WTC11 (cell line): Measurements from ENCODE around the gene LIN28B. TPM values are rescaled to one million over a fixed set of nuclear protein-coding genes. Genes with fewer than 3 reads are reported as not detected.
"Not testable (repeated sequence)": the region's sequence is repeated elsewhere in the genome, so short reads cannot be mapped to it uniquely, and the experiment has no call there.

Source experiments
- ATAC-seq: fragments of 200-7000 bp; cut with Tn5 transposase; 2 replicates; pipeline ENCODE4 v1.10.0; 2021; ENCODE audit warnings: mild to moderate bottlenecking, moderate library complexity
- CTCF ChIA-PET: fragments of 300-600 bp; sonication (Branson Sonifier 250); formaldehyde crosslinking; loops from one replicate; lab custom pipeline; 2021; ENCODE audit warnings: antibody characterized with exemption; lab: Charles Lee
- POLR2A ChIA-PET: fragments of 350-600 bp; sonication (Branson Sonifier 250); formaldehyde crosslinking; loops from one replicate; lab custom pipeline; 2021; ENCODE audit warnings: antibody characterized with exemption; lab: Charles Lee
- DNase-seq: peaks from one replicate; pipeline ENCODE4 v3.0.0; 2021; ENCODE audit warnings: low spot score
- H3K27ac Mint-ChIP-seq: 2 replicates; pipeline ENCODE4 v1.8.0; 2021; ENCODE audit warnings: mixed read lengths
- H3K27me3 Mint-ChIP-seq: 2 replicates; pipeline ENCODE4 v1.8.0; 2021; ENCODE audit warnings: low read depth, mild to moderate bottlenecking, moderate library complexity, mixed read lengths
- H3K36me3 Mint-ChIP-seq: 2 replicates; pipeline ENCODE4 v1.8.0; 2021; ENCODE audit warnings: mixed read lengths
- H3K4me1 Mint-ChIP-seq: 2 replicates; pipeline ENCODE4 v1.8.0; 2022; ENCODE audit warnings: mixed read lengths
- H3K4me3 Mint-ChIP-seq: 2 replicates; pipeline ENCODE4 v1.8.0; 2021; ENCODE audit warnings: mild to moderate bottlenecking, moderate library complexity, mixed read lengths
- H3K9me3 Mint-ChIP-seq: 2 replicates; pipeline ENCODE4 v1.8.0; 2021; ENCODE audit warnings: mixed read lengths
- ATF1 ChIP-seq: sonication (generic); formaldehyde crosslinking; IDR thresholded peaks from 2 replicates; pipeline ENCODE4 v1.8.1; 2023; ENCODE audit warnings: mild to moderate bottlenecking, moderate library complexity, missing genetic modification reagents
- EMX1 ChIP-seq: fragments of 250-450 bp; sonication (Bioruptor Pico); IDR thresholded peaks from 2 replicates; pipeline ENCODE4 v1.8.0; 2021; ENCODE audit warnings: mild to moderate bottlenecking
- ETV6 ChIP-seq: sonication (generic); formaldehyde crosslinking; IDR thresholded peaks from 2 replicates; pipeline ENCODE4 v1.8.1; 2022; ENCODE audit warnings: mild to moderate bottlenecking, missing genetic modification reagents
- MXD4 ChIP-seq: fragments of 250-450 bp; sonication (Bioruptor Pico); IDR thresholded peaks from 2 replicates; pipeline ENCODE4 v1.8.0; 2021; ENCODE audit warnings: mild to moderate bottlenecking, moderate library complexity, borderline replicate concordance
- SOX15 ChIP-seq: fragments of 250-450 bp; sonication (Bioruptor Pico); IDR thresholded peaks from 2 replicates; pipeline ENCODE4 v1.9.0; 2021; ENCODE audit warnings: mild to moderate bottlenecking
- SP1 ChIP-seq: sonication (generic); formaldehyde crosslinking; conservative IDR thresholded peaks from 2 replicates; pipeline ENCODE4 v1.8.1; 2022; ENCODE audit warnings: missing genetic modification reagents
- TCF7 ChIP-seq: sonication (generic); formaldehyde crosslinking; IDR thresholded peaks from 2 replicates; pipeline ENCODE4 v1.8.0; 2022; ENCODE audit warnings: mild to moderate bottlenecking, low read depth, missing genetic modification reagents, moderate library complexity
- ZNF232 ChIP-seq: sonication (generic); formaldehyde crosslinking; IDR thresholded peaks from 2 replicates; pipeline ENCODE4 v1.8.0; 2022; ENCODE audit warnings: mild to moderate bottlenecking, missing genetic modification reagents
- total RNA-seq: library from RNA; stranded (reverse); gene quantifications from 3 replicates; pipeline ENCODE4 v1.2.3, GENCODE V29; 2021
- TF ChIP-seq, protein P1 (sequence below): sonication (generic); formaldehyde crosslinking; IDR thresholded peaks from 2 replicates; pipeline ENCODE4 v1.8.1; 2023; ENCODE audit warnings: mild to moderate bottlenecking, moderate library complexity, missing genetic modification reagents
- TF ChIP-seq, protein P2 (sequence below): fragments of 200-600 bp; IDR thresholded peaks from 2 replicates; pipeline ENCODE4 v1.8.0; 2022; ENCODE audit warnings: antibody characterized with exemption
- TF ChIP-seq, protein P3 (sequence below): fragments of 250-450 bp; sonication (Bioruptor Pico); IDR thresholded peaks from 2 replicates; pipeline ENCODE4 v1.9.0; 2021; ENCODE audit warnings: mild to moderate bottlenecking
- TF ChIP-seq, protein P4 (sequence below): sonication (generic); formaldehyde crosslinking; IDR thresholded peaks from 2 replicates; pipeline ENCODE4 v1.8.0; 2022; ENCODE audit warnings: missing genetic modification reagents
- TF ChIP-seq, protein P5 (sequence below): sonication (generic); formaldehyde crosslinking; IDR thresholded peaks from 2 replicates; pipeline ENCODE4 v1.8.0; 2023; ENCODE audit warnings: missing genetic modification reagents, mild to moderate bottlenecking, borderline replicate concordance

The LIN28B gene
- total RNA-seq, 1 experiment from 2014 or later = 73.4 TPM

DNA sequence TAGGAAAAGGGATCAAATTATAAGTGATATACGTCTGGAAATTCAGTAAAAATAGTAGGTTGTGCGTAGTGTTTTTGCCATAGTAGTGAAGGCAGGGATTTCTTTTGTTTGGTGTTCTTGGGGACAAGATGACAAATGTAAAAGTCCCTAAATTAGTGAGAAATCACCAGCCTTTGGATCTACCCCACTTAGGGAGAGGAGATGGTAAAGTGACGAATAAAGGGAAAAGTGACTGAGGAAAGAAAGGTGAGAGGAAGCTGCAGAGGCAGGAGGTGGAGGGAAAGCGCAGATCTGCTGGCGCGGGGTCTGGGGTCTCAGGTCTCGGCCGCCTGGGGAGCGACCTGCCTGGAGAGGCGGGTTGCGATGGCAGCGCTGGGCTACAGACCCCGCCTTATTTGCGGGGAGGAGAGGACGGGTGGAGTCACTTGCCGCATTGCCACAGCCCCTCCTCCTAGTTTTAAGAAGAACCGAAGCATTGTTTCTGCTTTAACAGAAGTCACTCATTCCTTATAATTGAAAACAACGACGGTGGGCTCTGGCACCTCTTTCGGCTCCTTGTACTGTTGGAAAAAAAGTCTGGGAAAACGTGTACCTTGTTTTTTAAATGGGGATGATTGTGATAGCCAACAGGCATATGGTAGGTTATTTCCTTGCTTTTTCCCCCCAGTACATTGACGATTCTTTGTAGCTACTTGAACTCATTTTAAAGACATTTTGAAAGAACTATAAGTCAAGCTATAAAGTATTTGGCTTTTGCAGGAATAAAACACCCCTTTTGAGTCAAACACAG, 3.3 kb upstream of the LIN28B start:
- peak overlapping the region; percentile 99 for H3K27ac Mint-ChIP-seq
- TF ChIP-seq, protein P1, sequence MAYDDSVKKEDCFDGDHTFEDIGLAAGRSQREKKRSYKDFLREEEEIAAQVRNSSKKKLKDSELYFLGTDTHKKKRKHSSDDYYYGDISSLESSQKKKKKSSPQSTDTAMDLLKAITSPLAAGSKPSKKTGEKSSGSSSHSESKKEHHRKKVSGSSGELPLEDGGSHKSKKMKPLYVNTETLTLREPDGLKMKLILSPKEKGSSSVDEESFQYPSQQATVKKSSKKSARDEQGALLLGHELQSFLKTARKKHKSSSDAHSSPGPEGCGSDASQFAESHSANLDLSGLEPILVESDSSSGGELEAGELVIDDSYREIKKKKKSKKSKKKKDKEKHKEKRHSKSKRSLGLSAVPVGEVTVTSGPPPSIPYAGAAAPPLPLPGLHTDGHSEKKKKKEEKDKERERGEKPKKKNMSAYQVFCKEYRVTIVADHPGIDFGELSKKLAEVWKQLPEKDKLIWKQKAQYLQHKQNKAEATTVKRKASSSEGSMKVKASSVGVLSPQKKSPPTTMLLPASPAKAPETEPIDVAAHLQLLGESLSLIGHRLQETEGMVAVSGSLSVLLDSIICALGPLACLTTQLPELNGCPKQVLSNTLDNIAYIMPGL (CRISPR knock-in tag) = 0 out of 2 replicates have a peak, but pooled peaks have one; percentile 1
- TF ChIP-seq ZNF232 (CRISPR knock-in tag) (0 out of 2 replicates have a peak, but pooled peaks have one; percentile 43), SP1 (CRISPR knock-in tag) (peak; percentile 30; the same call in 1 of the 2 replicates), ETV6 (CRISPR knock-in tag) (peak; percentile 43; the same call in 1 of the 2 replicates)
- TF ChIP-seq, all 79 proteins: peak for 4; not testable (repeated sequence) for 75
- POLR2A ChIA-PET = interaction anchor here (0.7 to 1.4 kb wide), 3 partner anchors 11 to 13 kb away, joined by 3 to 9 read pairs (median 3); no protein-coding TSS in a partner anchor
- DNase-seq = peak; percentile 85
- H3K36me3 Mint-ChIP-seq, CTCF ChIA-PET, H3K9me3 Mint-ChIP-seq, H3K27me3 Mint-ChIP-seq: not testable (repeated sequence)
- peak; percentile 83 for ATAC-seq
- H3K4me3 Mint-ChIP-seq = peak overlapping the region; percentile 80
- peaks cover 48% of the 10 kb centered on the region for H3K4me1 Mint-ChIP-seq

DNA sequence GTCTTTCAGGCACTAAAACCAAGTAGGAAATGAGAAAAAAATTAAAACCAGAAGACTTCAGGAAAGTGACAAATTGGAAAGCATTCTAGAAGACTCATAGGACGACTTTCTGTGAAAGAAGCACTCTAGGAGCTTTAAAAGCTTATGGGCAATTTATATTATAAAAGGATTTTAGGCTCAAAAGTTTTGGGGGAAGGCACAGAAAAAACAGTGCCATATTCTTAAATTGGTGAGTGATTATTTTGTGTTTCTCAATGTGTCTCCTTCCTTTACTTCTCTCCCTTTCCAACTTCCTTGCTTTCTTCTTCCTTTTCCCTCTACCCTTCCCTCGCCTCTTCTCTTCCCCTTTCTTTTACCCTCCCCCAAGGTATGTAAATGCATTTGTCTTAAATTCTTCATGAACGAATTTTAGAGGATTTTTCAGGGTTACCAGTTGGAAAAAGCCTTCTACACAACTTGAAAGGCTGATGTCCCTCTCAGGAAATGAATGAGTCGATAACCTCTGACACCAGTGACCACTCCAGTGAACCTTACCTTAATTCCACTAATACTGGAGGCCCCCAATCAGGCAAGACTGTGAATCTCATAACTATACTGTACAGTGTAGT, 2.6 kb upstream of the LIN28B start:
- ATAC-seq = no peak
- Mint-ChIP-seq H3K27ac (peak overlapping the region; percentile 99), H3K36me3 (no peaks in the 10 kb centered on the region; the same call in 1 of the 2 replicates), H3K27me3 (no peaks in the 10 kb centered on the region), H3K4me1 (peaks cover 44% of the 10 kb centered on the region), H3K9me3 (no peaks in the 10 kb centered on the region)
- DNase-seq = no peak
- TF ChIP-seq, protein P2, sequence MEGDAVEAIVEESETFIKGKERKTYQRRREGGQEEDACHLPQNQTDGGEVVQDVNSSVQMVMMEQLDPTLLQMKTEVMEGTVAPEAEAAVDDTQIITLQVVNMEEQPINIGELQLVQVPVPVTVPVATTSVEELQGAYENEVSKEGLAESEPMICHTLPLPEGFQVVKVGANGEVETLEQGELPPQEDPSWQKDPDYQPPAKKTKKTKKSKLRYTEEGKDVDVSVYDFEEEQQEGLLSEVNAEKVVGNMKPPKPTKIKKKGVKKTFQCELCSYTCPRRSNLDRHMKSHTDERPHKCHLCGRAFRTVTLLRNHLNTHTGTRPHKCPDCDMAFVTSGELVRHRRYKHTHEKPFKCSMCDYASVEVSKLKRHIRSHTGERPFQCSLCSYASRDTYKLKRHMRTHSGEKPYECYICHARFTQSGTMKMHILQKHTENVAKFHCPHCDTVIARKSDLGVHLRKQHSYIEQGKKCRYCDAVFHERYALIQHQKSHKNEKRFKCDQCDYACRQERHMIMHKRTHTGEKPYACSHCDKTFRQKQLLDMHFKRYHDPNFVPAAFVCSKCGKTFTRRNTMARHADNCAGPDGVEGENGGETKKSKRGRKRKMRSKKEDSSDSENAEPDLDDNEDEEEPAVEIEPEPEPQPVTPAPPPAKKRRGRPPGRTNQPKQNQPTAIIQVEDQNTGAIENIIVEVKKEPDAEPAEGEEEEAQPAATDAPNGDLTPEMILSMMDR = no peak
- TF ChIP-seq MXD4 (no peak), ATF1 (CRISPR knock-in tag) (no peak), SOX15 (CRISPR knock-in tag) (no peak), EMX1 (no peak), TCF7 (CRISPR knock-in tag) (no peak)
- TF ChIP-seq, protein P3, sequence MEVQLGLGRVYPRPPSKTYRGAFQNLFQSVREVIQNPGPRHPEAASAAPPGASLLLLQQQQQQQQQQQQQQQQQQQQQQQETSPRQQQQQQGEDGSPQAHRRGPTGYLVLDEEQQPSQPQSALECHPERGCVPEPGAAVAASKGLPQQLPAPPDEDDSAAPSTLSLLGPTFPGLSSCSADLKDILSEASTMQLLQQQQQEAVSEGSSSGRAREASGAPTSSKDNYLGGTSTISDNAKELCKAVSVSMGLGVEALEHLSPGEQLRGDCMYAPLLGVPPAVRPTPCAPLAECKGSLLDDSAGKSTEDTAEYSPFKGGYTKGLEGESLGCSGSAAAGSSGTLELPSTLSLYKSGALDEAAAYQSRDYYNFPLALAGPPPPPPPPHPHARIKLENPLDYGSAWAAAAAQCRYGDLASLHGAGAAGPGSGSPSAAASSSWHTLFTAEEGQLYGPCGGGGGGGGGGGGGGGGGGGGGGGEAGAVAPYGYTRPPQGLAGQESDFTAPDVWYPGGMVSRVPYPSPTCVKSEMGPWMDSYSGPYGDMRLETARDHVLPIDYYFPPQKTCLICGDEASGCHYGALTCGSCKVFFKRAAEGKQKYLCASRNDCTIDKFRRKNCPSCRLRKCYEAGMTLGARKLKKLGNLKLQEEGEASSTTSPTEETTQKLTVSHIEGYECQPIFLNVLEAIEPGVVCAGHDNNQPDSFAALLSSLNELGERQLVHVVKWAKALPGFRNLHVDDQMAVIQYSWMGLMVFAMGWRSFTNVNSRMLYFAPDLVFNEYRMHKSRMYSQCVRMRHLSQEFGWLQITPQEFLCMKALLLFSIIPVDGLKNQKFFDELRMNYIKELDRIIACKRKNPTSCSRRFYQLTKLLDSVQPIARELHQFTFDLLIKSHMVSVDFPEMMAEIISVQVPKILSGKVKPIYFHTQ (CRISPR knock-in tag) = no peak
- TF ChIP-seq, protein P4, sequence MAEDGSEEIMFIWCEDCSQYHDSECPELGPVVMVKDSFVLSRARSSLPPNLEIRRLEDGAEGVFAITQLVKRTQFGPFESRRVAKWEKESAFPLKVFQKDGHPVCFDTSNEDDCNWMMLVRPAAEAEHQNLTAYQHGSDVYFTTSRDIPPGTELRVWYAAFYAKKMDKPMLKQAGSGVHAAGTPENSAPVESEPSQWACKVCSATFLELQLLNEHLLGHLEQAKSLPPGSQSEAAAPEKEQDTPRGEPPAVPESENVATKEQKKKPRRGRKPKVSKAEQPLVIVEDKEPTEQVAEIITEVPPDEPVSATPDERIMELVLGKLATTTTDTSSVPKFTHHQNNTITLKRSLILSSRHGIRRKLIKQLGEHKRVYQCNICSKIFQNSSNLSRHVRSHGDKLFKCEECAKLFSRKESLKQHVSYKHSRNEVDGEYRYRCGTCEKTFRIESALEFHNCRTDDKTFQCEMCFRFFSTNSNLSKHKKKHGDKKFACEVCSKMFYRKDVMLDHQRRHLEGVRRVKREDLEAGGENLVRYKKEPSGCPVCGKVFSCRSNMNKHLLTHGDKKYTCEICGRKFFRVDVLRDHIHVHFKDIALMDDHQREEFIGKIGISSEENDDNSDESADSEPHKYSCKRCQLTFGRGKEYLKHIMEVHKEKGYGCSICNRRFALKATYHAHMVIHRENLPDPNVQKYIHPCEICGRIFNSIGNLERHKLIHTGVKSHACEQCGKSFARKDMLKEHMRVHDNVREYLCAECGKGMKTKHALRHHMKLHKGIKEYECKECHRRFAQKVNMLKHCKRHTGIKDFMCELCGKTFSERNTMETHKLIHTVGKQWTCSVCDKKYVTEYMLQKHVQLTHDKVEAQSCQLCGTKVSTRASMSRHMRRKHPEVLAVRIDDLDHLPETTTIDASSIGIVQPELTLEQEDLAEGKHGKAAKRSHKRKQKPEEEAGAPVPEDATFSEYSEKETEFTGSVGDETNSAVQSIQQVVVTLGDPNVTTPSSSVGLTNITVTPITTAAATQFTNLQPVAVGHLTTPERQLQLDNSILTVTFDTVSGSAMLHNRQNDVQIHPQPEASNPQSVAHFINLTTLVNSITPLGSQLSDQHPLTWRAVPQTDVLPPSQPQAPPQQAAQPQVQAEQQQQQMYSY (CRISPR knock-in tag) = no peak
- TF ChIP-seq, protein P5, sequence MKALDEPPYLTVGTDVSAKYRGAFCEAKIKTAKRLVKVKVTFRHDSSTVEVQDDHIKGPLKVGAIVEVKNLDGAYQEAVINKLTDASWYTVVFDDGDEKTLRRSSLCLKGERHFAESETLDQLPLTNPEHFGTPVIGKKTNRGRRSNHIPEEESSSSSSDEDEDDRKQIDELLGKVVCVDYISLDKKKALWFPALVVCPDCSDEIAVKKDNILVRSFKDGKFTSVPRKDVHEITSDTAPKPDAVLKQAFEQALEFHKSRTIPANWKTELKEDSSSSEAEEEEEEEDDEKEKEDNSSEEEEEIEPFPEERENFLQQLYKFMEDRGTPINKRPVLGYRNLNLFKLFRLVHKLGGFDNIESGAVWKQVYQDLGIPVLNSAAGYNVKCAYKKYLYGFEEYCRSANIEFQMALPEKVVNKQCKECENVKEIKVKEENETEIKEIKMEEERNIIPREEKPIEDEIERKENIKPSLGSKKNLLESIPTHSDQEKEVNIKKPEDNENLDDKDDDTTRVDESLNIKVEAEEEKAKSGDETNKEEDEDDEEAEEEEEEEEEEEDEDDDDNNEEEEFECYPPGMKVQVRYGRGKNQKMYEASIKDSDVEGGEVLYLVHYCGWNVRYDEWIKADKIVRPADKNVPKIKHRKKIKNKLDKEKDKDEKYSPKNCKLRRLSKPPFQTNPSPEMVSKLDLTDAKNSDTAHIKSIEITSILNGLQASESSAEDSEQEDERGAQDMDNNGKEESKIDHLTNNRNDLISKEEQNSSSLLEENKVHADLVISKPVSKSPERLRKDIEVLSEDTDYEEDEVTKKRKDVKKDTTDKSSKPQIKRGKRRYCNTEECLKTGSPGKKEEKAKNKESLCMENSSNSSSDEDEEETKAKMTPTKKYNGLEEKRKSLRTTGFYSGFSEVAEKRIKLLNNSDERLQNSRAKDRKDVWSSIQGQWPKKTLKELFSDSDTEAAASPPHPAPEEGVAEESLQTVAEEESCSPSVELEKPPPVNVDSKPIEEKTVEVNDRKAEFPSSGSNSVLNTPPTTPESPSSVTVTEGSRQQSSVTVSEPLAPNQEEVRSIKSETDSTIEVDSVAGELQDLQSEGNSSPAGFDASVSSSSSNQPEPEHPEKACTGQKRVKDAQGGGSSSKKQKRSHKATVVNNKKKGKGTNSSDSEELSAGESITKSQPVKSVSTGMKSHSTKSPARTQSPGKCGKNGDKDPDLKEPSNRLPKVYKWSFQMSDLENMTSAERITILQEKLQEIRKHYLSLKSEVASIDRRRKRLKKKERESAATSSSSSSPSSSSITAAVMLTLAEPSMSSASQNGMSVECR (CRISPR knock-in tag) = no peak
- TF ChIP-seq, all 79 proteins: peak for 0
- ChIA-PET CTCF (no interaction called here), POLR2A (interaction anchor here (1.4 kb wide), 1 partner anchor 16 kb away, joined by 4 read pairs; no protein-coding TSS in a partner anchor)
- peak overlapping the region; percentile 80 for H3K4me3 Mint-ChIP-seq
